Measurements from ENCODE around the gene SAP30L.

SAP30L gene

DNA sequence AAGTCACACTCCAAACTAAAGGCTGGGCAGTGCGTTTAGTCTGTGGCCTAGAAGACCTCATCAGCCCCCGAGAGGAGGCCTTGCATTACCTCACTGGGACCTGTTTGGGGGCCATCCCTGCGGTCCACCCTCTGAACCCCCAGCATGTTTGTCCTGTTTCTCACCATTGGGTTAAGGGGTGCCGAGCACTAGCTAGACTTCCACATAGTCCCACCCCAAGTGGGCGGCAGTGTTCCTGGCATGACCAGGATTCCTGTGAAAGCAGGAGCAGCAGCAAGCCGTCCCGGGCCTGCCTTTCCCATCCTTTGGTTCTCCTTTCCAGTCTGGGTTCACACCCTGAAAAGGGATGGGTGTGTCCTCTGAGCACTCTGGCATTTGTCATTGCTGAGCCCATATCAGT is 26.6 kb upstream of the SAP30L start:
- DNase-seq (ENCODE audit: low read depth), result no peak

DNA sequence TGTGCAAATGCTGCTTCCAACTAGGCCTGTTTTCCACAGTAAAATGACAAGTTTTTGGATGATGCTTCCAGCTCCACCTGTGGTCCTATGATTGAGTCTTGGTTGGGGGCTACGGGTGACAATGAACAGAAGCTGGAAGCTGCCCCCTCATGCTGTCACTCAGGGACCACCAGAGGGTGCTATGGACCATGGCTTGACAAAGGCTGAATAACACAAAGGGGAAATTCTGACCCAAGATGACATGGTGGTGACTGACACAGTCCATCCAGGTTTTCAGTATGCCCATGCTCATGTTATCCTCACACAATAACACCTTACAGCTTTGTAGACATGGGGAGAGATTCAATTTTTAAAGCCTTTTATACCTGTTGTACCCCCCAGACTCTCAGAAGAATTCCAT is 23.9 kb upstream of the SAP30L start:
- DNase-seq (ENCODE audit: low read depth), result no peak

DNA sequence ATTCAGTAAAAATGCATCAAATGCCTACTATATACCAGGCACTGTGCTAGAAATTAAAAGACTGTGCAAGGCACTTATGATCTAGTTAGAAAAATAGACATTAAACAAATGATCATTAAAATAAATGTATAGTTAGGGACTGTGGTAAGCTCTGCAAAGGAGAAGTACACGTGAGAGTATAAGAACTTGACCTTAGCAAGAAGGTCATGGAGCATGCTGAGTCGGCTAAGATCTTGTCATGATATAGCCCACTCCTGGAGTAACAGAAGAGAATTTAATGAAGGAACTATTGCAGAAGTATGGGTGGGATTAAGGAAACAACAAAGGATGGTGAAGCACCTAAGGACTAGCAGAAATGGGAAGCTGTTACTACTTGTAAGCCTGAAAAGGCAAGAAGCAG is 23.5 kb upstream of the SAP30L start:
- no peak for DNase-seq (ENCODE audit: low read depth)

GRCh38 chr5:154428208-154428607 is 17.6 kb upstream of the SAP30L start:
- no peak for DNase-seq (ENCODE audit: low read depth)

- no peak for DNase-seq (ENCODE audit: low read depth)
These were observed 16.5 kb upstream of the SAP30L start for GRCh38 chr5:154429341-154429740.

DNA sequence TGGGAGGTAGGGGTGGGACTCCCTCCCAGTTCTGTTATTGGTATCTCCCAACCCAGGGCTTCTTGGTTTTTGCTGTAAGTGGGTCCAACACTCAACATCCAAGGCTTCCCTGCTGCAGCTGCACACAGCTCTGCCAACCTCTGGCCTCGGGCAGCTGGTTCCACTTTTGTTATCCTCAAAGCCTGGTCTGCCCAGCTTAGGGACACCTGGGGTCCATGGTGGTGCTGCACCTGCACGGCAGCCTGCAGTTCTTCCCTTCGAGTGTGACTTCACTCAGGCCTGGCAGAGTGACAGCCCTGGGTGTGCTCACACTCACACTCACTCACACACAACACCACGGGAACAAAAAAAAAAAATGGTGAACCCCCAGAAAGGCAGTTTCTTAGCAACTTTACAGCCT is 15.3 kb upstream of the SAP30L start:
- no peak for DNase-seq (ENCODE audit: low read depth)

DNA sequence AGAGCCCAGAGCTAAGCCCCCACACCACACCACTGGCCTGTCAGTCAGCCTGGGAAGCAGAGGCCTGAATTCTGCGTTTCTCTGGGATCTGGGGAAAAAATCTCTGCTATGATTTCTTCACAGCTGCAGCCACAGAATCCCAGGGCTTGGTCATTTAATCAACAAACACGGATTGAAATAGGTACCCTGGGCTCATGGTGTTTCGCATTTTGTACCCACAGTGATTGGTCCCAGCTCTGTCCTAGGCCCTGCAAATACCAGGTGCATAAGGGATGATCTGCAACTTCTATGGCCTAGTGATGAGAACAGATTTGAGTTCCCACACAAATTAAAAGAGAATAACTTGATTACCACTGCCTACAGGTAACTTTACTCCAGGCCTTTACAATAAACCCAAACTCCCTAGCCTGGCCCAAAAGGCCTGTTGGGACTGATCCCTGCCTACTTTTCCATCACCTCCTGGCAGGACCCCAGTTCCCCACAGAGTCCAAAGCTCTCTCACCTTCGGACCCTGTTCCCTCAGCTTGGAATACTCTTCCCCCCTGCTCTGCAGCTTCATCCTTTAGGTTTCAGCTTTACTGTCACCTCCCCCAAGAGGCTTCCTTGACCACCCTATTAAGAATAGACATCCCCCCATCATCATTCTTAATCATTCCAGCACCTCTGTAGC is 14.7 kb upstream of the SAP30L start:
- no peak for DNase-seq (ENCODE audit: low read depth)

GRCh38 chr5:154435226-154435625 is 10.6 kb upstream of the SAP30L start:
- no peak for DNase-seq (ENCODE audit: low read depth)

- DNase-seq (ENCODE audit: low read depth), result no peak
These were observed 8.4 kb upstream of the SAP30L start for GRCh38 chr5:154437281-154437965.

GRCh38 chr5:154440540-154440939 is 5.3 kb upstream of the SAP30L start:
- DNase-seq (ENCODE audit: low read depth), result no peak

GRCh38 chr5:154442801-154443200 is 3.0 kb upstream of the SAP30L start:
- DNase-seq (ENCODE audit: low read depth), result no peak

- DNase-seq (ENCODE audit: low read depth), result no peak
These were observed 1.0 kb upstream of the SAP30L start for GRCh38 chr5:154444556-154445421.

DNA sequence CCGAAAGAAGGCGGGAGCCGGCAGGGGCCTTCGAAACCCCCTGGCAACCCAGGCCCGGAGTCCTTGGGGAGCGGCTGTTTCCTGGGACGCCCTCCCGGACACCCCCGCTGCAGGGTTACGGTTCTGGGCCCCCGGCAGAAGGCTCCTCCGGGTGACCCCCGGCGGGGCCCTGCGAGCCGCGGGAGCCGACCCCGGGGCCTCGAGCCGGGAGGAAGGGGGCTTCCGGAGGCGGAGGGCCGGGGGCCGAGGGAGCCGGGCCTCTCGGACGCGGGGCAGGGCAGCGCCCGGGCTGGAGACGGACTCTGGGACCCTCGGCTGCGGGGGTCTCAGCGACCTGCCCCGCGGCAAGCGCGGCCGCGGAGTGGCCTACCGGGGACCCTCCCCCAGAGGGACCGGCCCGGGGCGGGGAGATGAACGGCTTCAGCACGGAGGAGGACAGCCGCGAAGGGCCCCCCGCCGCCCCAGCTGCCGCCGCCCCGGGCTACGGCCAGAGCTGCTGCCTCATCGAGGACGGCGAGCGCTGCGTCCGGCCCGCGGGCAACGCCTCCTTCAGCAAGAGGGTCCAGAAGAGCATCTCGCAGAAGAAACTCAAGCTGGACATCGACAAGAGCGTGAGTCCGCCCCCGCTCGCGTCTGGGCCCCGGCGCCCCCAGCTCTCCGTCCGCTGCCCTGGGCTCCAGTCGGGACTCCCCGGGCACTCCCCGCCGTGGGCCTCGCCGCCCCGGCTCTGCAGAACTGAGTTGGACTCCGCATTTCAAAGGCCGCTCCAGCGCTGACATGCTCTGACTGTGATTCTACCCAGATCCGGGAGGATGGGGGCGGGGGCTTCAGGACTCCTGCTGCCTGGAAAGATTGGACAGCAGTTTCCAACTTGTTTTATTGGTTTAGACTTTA is 645 bp downstream of the SAP30L start:
- no peak for DNase-seq (ENCODE audit: low read depth)

- no peak for DNase-seq (ENCODE audit: low read depth)
These were observed 1.4 kb downstream of the SAP30L start for GRCh38 chr5:154447089-154447725.

DNA sequence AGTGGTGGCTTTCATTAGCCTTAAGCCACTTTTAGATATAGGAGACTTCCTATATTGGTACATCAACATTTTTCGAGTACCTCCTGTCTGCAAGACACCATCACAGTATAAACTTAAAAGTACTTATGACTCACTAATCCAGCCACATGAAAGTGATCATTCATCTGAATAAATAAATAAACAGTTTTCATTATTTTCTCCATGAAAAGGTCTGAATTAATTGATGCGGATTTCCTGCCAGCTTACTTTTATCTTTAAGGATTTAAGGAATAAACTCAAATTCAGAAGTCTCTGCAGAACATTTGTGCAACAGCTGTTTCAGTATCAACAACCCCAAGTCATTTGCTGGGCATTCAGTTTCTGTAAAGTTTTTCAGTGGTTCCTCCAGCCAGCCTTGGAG is 4.0 kb downstream of the SAP30L start:
- no peak for DNase-seq (ENCODE audit: low read depth)

- no peak for DNase-seq (ENCODE audit: low read depth)
These were observed 6.2 kb downstream of the SAP30L start for GRCh38 chr5:154451957-154452356.

DNA sequence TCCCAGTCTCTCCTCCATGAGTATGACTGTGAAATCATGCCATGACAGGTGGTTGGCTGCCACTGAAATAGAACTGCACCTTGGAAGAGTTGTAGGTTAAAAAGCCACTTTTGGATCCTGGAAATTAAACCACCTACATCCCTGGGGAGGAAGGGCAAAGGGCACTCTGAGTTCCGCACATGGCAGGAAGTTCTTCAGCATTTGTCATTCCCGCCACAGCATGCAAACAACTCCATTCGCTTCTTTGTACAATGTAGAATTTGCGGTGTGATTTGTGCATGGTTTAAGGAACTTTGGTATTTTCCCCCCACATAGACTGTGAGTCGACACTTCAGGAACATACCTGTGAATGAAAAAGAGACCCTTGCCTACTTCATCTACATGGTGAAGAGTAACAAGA is 9.8 kb downstream of the SAP30L start:
- DNase-seq (ENCODE audit: low read depth), result no peak

DNA sequence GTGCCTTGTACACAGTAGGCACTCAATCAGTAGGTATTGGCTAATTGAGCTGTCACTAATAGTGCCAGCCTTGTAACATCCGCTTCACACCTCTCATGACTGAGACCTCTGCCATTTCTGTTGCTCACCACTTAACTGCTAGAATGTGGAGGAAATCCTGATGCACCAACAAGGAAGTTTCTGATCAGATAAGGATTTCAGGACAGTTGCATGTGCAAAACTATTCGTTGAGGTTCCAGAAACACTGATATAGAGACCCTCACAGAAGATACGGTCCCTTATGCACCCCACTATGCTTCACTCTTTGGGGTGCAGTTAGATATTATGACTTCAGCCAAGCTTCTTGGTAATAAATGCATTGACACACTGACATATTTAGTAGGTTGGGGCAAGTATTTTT is 10.7 kb downstream of the SAP30L start:
- no peak for DNase-seq (ENCODE audit: low read depth)

DNA sequence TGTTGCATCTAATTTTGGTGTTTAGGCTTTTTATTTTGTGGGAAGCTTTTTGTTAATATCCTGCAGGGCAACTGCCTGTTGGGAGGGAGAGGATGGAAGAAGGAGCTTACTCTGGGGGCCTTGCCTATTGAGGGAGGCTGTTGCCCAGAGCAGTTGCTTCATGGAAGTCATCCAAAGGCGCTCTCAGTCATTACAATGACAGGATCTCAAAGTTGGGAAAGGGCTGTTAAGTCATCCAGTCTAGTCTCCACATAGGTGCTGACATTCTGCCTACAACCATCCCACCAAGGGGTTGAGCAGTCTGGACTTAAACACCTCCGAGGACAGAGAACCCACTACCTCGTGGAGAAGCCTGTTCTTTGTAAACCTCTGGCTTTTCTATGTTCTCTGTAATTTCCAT is 13.2 kb downstream of the SAP30L start:
- no peak for DNase-seq (ENCODE audit: low read depth)

GRCh38 chr5:154460172-154460571 is 14.4 kb downstream of the SAP30L start:
- DNase-seq (ENCODE audit: low read depth), result no peak

DNA sequence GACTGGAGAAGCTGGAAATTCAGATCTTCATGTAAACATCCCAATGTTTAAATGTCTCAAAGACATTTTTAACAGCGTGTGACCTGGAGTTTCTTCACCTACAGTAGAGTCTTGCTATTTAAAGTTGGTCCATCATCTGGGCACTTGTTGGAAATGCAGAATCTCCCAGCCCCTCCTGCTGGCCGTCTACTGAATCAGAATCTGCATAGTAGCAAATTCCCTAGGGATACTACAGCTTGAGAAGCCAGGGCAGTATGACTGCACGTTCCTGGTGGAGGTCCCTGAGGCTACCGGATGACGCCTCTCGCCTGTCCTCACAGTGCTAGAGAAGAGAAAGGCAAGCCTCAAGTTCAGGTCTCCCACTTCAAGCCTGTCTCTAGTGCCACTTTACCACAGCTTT is 15.7 kb downstream of the SAP30L start:
- no peak for DNase-seq (ENCODE audit: low read depth)

DNA sequence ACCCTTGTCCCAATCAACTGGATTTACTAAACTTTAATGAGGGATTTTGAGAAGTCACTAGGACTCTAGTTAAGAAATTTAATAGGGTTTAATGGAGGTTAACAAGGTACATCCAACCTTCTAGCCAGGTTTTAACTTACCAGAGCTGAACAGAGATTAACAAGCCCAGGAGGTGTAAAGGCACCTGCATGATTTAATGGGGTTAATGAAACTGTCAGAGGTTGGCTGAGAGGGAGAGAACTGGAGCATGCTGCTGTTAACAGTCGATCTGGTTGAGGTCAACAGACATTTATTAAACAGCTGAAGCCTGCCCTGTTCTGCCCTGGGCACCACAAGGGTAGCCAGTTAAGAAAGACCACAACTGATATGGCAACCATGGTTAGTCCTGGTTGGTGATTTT is 18.6 kb downstream of the SAP30L start:
- no peak for DNase-seq (ENCODE audit: low read depth)

Data from fibroblast of the conjunctiva (primary cell).